IMR-90 (cell line): ENCODE results near the gene PCIF1. TPM values are rescaled to one million over a fixed set of nuclear protein-coding genes. Genes with fewer than 3 reads are reported as not detected.

ENCODE experiments used
- ATAC-seq: fragments of 200-7000 bp; cut with Tn5 transposase; 2 replicates; pipeline ENCODE4 v1.9.1; 2020; ENCODE audit warnings: low read depth, mild to moderate bottlenecking, moderate library complexity
- BruUV-seq: library from RNA; stranded (reverse); fragments of 400-500 nt; replicated peaks from 2 replicates; lab custom pipeline; 2021; lab: Mats Ljungman, UMichigan
- CTCF ChIA-PET: fragments of 300-600 bp; formaldehyde crosslinking; extraction: SDS; loops from one replicate; lab custom pipeline; 2021; ENCODE audit warnings: antibody characterized with exemption; lab: Yijun Ruan, JAX
- POLR2A ChIA-PET: fragments of 300-600 bp; sonication (Branson Sonifier 250); formaldehyde crosslinking; loops from one replicate; lab custom pipeline; 2022; ENCODE audit warnings: antibody characterized with exemption; ENCODE audit not compliant: unreplicated experiment; lab: Charles Lee
- DNase-seq: peaks from one replicate; pipeline ENCODE4 v3.0.0; 2013
- H2AFZ ChIP-seq: replicated peaks from 2 replicates; pipeline ENCODE3; 2013; ENCODE audit warnings: low read length, mild to moderate bottlenecking; ENCODE audit not compliant: poor library complexity
- H2AK5ac ChIP-seq: 2 replicates; pipeline ENCODE4 v1.6.1; 2013; ENCODE audit warnings: low read depth, low read length, inconsistent platforms
- H2AK9ac ChIP-seq: replicated peaks from 2 replicates; pipeline ENCODE3; 2013; ENCODE audit warnings: mild to moderate bottlenecking, low read depth, low read length, moderate library complexity; ENCODE audit not compliant: poor library complexity
- H2BK120ac ChIP-seq: 2 replicates; pipeline ENCODE4 v1.6.1; 2013; ENCODE audit warnings: low read depth, low read length, inconsistent platforms
- H2BK15ac ChIP-seq: 3 replicates; pipeline ENCODE4 v1.6.1; 2013; ENCODE audit warnings: low read depth, low read length, inconsistent platforms
- H2BK20ac ChIP-seq: 2 replicates; pipeline ENCODE4 v1.6.1; 2013; ENCODE audit warnings: low read depth, mild to moderate bottlenecking, inconsistent platforms, low read length, moderate library complexity
- H2BK5ac ChIP-seq: 2 replicates; pipeline ENCODE4 v1.6.1; 2013; ENCODE audit warnings: mild to moderate bottlenecking, low read depth, low read length, inconsistent platforms; ENCODE audit not compliant: poor library complexity, severe bottlenecking
- H3K14ac ChIP-seq: replicated peaks from 2 replicates; pipeline ENCODE4 v1.6.1; 2013; ENCODE audit warnings: low read depth, low read length, inconsistent platforms
- H3K18ac ChIP-seq: 2 replicates; pipeline ENCODE4 v1.6.1; 2013; ENCODE audit warnings: low read depth, low read length, control low read depth
- H3K23ac ChIP-seq: 2 replicates; pipeline ENCODE4 v1.6.1; 2013; ENCODE audit warnings: low read depth, low read length, inconsistent platforms
- H3K27ac ChIP-seq: 2 replicates; pipeline ENCODE4 v1.5.1; 2013; ENCODE audit warnings: mild to moderate bottlenecking, control low read depth, low read length; ENCODE audit not compliant: insufficient read depth
- H3K27me3 ChIP-seq: 2 replicates; pipeline ENCODE4 v1.6.1; 2013; ENCODE audit warnings: low read length; ENCODE audit not compliant: control insufficient read depth, insufficient read depth
- H3K36me3 ChIP-seq: 2 replicates; pipeline ENCODE4 v1.6.1; 2013; ENCODE audit warnings: low read length, mixed read lengths; ENCODE audit not compliant: control insufficient read depth, insufficient read depth
- H3K4ac ChIP-seq: 2 replicates; pipeline ENCODE4 v1.6.1; 2013; ENCODE audit warnings: low read depth, low read length, inconsistent platforms
- H3K4me1 ChIP-seq: 2 replicates; pipeline ENCODE4 v1.6.1; 2013; ENCODE audit warnings: low read length, mixed read lengths; ENCODE audit not compliant: control insufficient read depth, insufficient read depth
- H3K4me2 ChIP-seq: 2 replicates; pipeline ENCODE4 v1.6.1; 2013; ENCODE audit warnings: low read depth, mild to moderate bottlenecking, control low read depth, low read length, moderate library complexity
- H3K4me3 ChIP-seq: 2 replicates; pipeline ENCODE4 v1.5.1; 2013; ENCODE audit warnings: low read depth, mild to moderate bottlenecking, control low read depth, low read length, moderate library complexity; ENCODE audit not compliant: insufficient read depth
- H3K56ac ChIP-seq: 2 replicates; pipeline ENCODE4 v1.6.1; 2013; ENCODE audit warnings: low read length, inconsistent platforms; ENCODE audit not compliant: insufficient read depth; ENCODE audit errors: extremely low read depth
- H3K79me1 ChIP-seq, 2 experiments: 2 replicates each; pipeline ENCODE4 v1.6.1; 2013; ENCODE audit warnings: low read length in 2 of 2, inconsistent platforms in 1 of 2, low read depth in 1 of 2
- H3K9ac ChIP-seq: 2 replicates; pipeline ENCODE4 v1.6.1; 2013; ENCODE audit warnings: low read depth, low read length, control low read depth
- H3K9me1 ChIP-seq: 2 replicates; pipeline ENCODE4 v1.6.1; 2013; ENCODE audit warnings: low read length, inconsistent platforms; ENCODE audit not compliant: insufficient read depth
- H3K9me3 ChIP-seq: 2 replicates; pipeline ENCODE4 v1.6.1; 2013; ENCODE audit warnings: low read length; ENCODE audit not compliant: control insufficient read depth, insufficient read depth
- H4K20me1 ChIP-seq: 2 replicates; pipeline ENCODE4 v1.6.1; 2013; ENCODE audit warnings: low read length, inconsistent platforms; ENCODE audit not compliant: insufficient read depth
- H4K5ac ChIP-seq: 2 replicates; pipeline ENCODE4 v1.6.1; 2013; ENCODE audit warnings: mild to moderate bottlenecking, low read depth, low read length, control low read depth
- H4K8ac ChIP-seq, 2 experiments: 2 replicates each; pipeline ENCODE4 v1.6.1; 2013; ENCODE audit warnings: low read depth in 2 of 2, low read length in 2 of 2, control low read depth in 1 of 2, inconsistent platforms in 1 of 2
- H4K91ac ChIP-seq: 2 replicates; pipeline ENCODE4 v1.6.1; 2013; ENCODE audit warnings: low read depth, low read length, inconsistent platforms; ENCODE audit not compliant: insufficient read depth
- BHLHE40 ChIP-seq: fragments of 150-350 bp; IDR thresholded peaks from 2 replicates; pipeline ENCODE4 v1.6.1; 2016; ENCODE audit warnings: mild to moderate bottlenecking, low read depth, low read length
- CEBPB ChIP-seq: IDR thresholded peaks from 2 replicates; pipeline ENCODE4 v1.6.1; 2012; ENCODE audit warnings: low read depth, low read length, improper control_type of control experiment
- CHD1 ChIP-seq: IDR thresholded peaks from 2 replicates; pipeline ENCODE4 v1.6.1; 2012; ENCODE audit warnings: low read depth, low read length, improper control_type of control experiment
- CTCF ChIP-seq: conservative IDR thresholded peaks from 2 replicates; pipeline ENCODE4 v1.5.1; 2012; ENCODE audit warnings: mild to moderate bottlenecking, low read depth, low read length, improper control_type of control experiment
- FOS ChIP-seq: fragments of 150-350 bp; IDR thresholded peaks from 2 replicates; pipeline ENCODE4 v1.6.1; 2016; ENCODE audit warnings: low read depth, low read length
- MAFK ChIP-seq: IDR thresholded peaks from 2 replicates; pipeline ENCODE4 v1.6.1; 2012; ENCODE audit warnings: low read depth, low read length, improper control_type of control experiment
- MAZ ChIP-seq: IDR thresholded peaks from 2 replicates; pipeline ENCODE4 v1.6.1; 2012; ENCODE audit warnings: low read depth, mild to moderate bottlenecking, low read length, improper control_type of control experiment, moderate library complexity, borderline replicate concordance
- MXI1 ChIP-seq: IDR thresholded peaks from 2 replicates; pipeline ENCODE4 v1.6.1; 2012; ENCODE audit warnings: low read depth, mild to moderate bottlenecking, low read length, moderate library complexity, borderline replicate concordance
- NFE2L2 ChIP-seq: fragments of 150-350 bp; IDR thresholded peaks from 2 replicates; pipeline ENCODE4 v1.6.1; 2016; ENCODE audit warnings: low read depth, mild to moderate bottlenecking, low read length
- POLR2A ChIP-seq: IDR thresholded peaks from 2 replicates; pipeline ENCODE4 v1.6.1; 2012; ENCODE audit warnings: mild to moderate bottlenecking, low read depth, low read length
- RAD21 ChIP-seq: IDR thresholded peaks from 2 replicates; pipeline ENCODE4 v1.6.1; 2012; ENCODE audit warnings: low read length, improper control_type of control experiment
- RCOR1 ChIP-seq: IDR thresholded peaks from 2 replicates; pipeline ENCODE4 v1.6.1; 2012; ENCODE audit warnings: mild to moderate bottlenecking, low read length, improper control_type of control experiment; ENCODE audit not compliant: insufficient replicate concordance
- RFX5 ChIP-seq: IDR thresholded peaks from 2 replicates; pipeline ENCODE4 v1.8.0; 2012; ENCODE audit warnings: low read depth, mild to moderate bottlenecking, low read length, moderate library complexity
- SMC3 ChIP-seq: fragments of 150-350 bp; IDR thresholded peaks from 2 replicates; pipeline ENCODE4 v1.6.1; 2016; ENCODE audit warnings: low read depth, mild to moderate bottlenecking, antibody characterized with exemption, low read length, moderate library complexity
- WGBS, 2 experiments: methylation state at CpG; one replicate each; pipeline versions ENCODE4 v1.1.5 to v1.1.7; 2013; ENCODE audit warnings: missing lambda C conversion rate in 2 of 2; ENCODE audit not compliant: insufficient read length in 1 of 2; ENCODE audit errors: extremely low coverage in 2 of 2; 5-methylcytosine and 5-hydroxymethylcytosine counted together
- dilution Hi-C: fragments of 300-500 bp; cut with HindIII; formaldehyde crosslinking; loops from one replicate; pipeline ENCODE4 v1.14.3; 2018; ENCODE audit warnings: low sequenced_read_pairs; ENCODE audit not compliant: unreplicated experiment
- in situ Hi-C: fragments of 300-500 bp; cut with MboI; formaldehyde crosslinking; loops from 3 replicates; pipeline ENCODE4 v1.14.3; 2019; ENCODE audit warnings: low sequenced_read_pairs, inconsistent platforms, mixed read lengths
- intact Hi-C: fragments of 100-400 bp; cut with micrococcal nuclease; formaldehyde crosslinking; loops from 2 replicates; pipeline ENCODE4 v1.10.0; 2022
- polyA plus RNA-seq, 3 experiments: library from polyadenylated mRNA; depleted of rRNA; stranded (reverse); fragments of >200 nt; gene quantifications; 2 replicates each; pipeline ENCODE4 v1.2.3, GENCODE V29; 2012; ENCODE audit warnings: low replicate concordance in 1 of 3
- total RNA-seq: library from RNA; depleted of rRNA; stranded (reverse); fragments of >200 nt; gene quantifications from 2 replicates; pipeline ENCODE4 v1.2.3, GENCODE V29; 2012
- TF ChIP-seq, protein P1 (sequence below): fragments of 150-350 bp; IDR thresholded peaks from 2 replicates; pipeline ENCODE4 v1.6.1; 2016; ENCODE audit warnings: low read depth, mild to moderate bottlenecking, low read length, moderate library complexity, borderline replicate concordance
- TF ChIP-seq, protein P2 (sequence below): fragments of 150-350 bp; IDR thresholded peaks from 2 replicates; pipeline ENCODE4 v1.6.1; 2017; ENCODE audit warnings: mild to moderate bottlenecking, antibody characterized with exemption, low read length, low read depth

Gene PCIF1
- total and polyA plus RNA-seq, 2 of the 4 experiments (the other 2 are of a cell fraction): 5.4 to 18.3 TPM

DNA sequence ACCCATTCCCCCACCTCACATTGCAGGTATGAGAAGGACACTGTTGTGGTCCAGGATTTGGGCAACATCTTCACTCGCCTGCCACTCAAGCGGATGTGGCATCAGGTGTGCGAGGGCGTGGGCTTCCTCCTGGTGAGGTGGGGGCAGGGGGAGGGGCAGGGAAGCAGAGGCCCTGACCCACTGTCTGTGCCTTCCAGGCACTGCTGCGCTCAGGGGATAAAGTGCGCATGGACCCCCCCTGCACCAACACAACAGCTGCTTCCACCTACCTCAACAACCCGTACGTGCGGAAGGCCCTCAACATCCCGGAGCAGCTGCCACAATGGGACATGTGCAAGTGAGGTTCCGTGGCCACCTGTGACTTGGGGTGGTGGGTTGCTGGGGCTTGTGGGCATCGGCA is 39.7 kb upstream of the PCIF1 start:
- H2BK120ac ChIP-seq: no peak overlapping the region
- peaks cover 54% of the 10 kb centered on the region for H3K36me3 ChIP-seq
- TF ChIP-seq NFE2L2: no peak
- TF ChIP-seq BHLHE40: no peak
- TF ChIP-seq FOS: no peak
- no peak for TF ChIP-seq CHD1
- TF ChIP-seq RCOR1: no peak
- no peak for TF ChIP-seq MAZ
- TF ChIP-seq CTCF: no peak
- TF ChIP-seq, protein P1, sequence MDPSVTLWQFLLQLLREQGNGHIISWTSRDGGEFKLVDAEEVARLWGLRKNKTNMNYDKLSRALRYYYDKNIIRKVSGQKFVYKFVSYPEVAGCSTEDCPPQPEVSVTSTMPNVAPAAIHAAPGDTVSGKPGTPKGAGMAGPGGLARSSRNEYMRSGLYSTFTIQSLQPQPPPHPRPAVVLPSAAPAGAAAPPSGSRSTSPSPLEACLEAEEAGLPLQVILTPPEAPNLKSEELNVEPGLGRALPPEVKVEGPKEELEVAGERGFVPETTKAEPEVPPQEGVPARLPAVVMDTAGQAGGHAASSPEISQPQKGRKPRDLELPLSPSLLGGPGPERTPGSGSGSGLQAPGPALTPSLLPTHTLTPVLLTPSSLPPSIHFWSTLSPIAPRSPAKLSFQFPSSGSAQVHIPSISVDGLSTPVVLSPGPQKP: no peak
- TF ChIP-seq SMC3: no peak
- no peak for TF ChIP-seq POLR2A
- no peak for TF ChIP-seq RAD21
- TF ChIP-seq MXI1: no peak
- no peak for TF ChIP-seq MAFK
- no peak for TF ChIP-seq RFX5
- TF ChIP-seq, protein P2, sequence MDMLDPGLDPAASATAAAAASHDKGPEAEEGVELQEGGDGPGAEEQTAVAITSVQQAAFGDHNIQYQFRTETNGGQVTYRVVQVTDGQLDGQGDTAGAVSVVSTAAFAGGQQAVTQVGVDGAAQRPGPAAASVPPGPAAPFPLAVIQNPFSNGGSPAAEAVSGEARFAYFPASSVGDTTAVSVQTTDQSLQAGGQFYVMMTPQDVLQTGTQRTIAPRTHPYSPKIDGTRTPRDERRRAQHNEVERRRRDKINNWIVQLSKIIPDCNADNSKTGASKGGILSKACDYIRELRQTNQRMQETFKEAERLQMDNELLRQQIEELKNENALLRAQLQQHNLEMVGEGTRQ: no peak
- TF ChIP-seq CEBPB: no peak
- no peak overlapping the region for H3K18ac ChIP-seq
- H4K8ac ChIP-seq: no peak overlapping the region
- no peak overlapping the region for H2AK5ac ChIP-seq
- H3K23ac ChIP-seq: no peak overlapping the region
- H3K9me1 ChIP-seq: 0 out of 2 replicates have a peak, but pooled peaks cover 2% of the 10 kb centered on the region
- dilution Hi-C loops: no loop called here
- no peaks in the 10 kb centered on the region for H3K9me3 ChIP-seq
- WGBS, 2 experiments: no CpG with 5 or more reads among the region's 12 CpGs
- no peak overlapping the region for H2BK5ac ChIP-seq
- POLR2A ChIA-PET: no interaction called here
- no peak overlapping the region for H3K9ac ChIP-seq
- H2BK15ac ChIP-seq: no peak overlapping the region
- peaks cover 14 to 44% of the 10 kb centered on the region in 2 experiments for H3K79me1 ChIP-seq
- H3K14ac ChIP-seq: no peak overlapping the region
- H3K27me3 ChIP-seq: no peaks in the 10 kb centered on the region
- peak overlapping the region; percentile 5 for H2AFZ ChIP-seq
- no peak for DNase-seq
- no peak overlapping the region for H2AK9ac ChIP-seq
- H4K91ac ChIP-seq: no peak overlapping the region
- ATAC-seq: no peak
- no TSS peak for BruUV-seq
- 0 out of 2 replicates have a peak, but pooled peaks cover 8% of the 10 kb centered on the region for H4K20me1 ChIP-seq
- H3K56ac ChIP-seq: no peak overlapping the region
- H3K4me3 ChIP-seq: no peak overlapping the region
- in situ Hi-C loops: no loop called here
- no peak overlapping the region for H4K5ac ChIP-seq
- peaks cover 3% of the 10 kb centered on the region; the same call in 1 of the 2 replicates for H3K4me1 ChIP-seq
- no peak overlapping the region for H3K4me2 ChIP-seq
- H3K27ac ChIP-seq: no peak overlapping the region
- H3K4ac ChIP-seq: no peak overlapping the region
- CTCF ChIA-PET: no interaction called here
- intact Hi-C loops: loop anchor here (5.0 kb wide), 1 partner anchor 78 kb away; the partner anchor contains the start of gene ZNF335
- no peak overlapping the region for H2BK20ac ChIP-seq
